EL (cell line): ENCODE measurements around the gene SSTR3.
"Not testable (repeated sequence)": the region's sequence is repeated elsewhere in the genome, so short reads cannot be mapped to it uniquely, and the experiment has no call there.

Experiments
- DNase-seq: peaks from one replicate; pipeline ENCODE4 v3.0.0-alpha.2; 2016

The SSTR3 gene

DNA sequence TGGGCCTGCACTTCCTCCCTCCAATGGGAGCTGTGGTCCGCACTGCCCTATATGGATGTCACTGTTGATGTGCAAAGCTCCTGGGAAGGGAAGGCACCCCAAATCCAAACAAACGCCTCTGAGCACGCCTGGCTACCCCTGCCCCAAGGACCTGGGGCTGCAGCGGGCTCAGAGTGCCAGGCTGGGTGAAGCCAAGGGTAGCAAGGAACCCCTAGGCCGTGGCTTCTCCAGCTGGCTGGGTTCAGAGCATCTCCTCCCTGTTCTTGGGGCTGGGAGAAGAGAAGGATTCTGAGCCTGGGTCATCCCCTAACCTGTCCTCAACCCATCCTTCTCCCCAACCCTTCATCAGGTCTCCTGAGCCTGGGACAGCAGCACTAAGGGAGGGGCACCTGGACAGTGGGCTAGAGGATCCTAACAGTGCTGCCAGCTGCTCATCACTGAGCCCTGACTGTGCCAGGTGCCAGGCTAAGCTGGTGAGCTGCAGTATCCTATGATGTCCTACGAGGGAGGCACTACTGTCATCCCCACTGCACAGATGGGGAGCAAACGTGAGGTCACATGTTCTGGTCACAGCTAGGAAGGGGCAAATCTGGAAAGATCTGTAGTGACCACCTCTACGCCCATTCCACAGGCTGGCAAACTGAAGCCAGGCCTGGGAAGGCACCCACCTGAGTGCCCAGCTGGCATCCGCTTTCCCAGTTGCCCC lies 3.0 kb downstream of the SSTR3 start:
- no peak for DNase-seq

DNA sequence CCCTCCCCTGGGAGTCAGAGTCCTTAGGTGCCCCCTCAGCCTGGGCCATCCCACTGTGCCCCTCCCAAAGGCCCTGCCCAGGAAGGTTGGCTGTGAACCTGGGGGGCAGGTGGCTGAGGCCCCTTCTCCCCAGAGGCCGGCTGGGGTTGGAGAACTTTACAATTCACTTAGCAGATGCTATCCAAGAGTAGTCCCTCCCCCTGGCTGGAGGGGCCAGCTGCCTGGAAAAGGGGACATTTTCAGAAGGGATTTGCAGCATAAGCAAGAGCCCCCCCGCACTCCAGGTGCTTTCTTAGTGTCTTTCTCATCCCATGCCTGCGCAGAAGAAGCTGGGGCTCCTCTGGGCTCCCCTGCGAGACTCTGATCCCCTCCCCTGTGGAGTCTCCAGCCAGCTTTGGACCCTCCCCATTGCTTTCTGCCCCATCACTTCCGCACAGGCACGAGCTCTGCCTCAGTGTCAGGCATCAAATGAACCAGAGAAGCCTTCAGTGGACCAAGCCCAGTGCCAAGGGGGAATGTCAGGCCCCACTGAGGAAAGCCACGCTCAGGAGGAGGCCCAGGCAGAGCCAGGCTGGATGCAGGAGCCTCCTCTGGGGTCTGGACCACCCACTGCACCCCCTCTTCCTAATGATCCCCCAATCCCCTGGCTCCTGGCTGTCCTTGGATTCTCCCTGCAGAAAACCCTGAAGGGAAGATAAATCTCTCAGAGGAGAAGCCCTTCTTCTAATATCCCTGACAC lies 3.7 kb downstream of the SSTR3 start:
- no peak for DNase-seq

DNA sequence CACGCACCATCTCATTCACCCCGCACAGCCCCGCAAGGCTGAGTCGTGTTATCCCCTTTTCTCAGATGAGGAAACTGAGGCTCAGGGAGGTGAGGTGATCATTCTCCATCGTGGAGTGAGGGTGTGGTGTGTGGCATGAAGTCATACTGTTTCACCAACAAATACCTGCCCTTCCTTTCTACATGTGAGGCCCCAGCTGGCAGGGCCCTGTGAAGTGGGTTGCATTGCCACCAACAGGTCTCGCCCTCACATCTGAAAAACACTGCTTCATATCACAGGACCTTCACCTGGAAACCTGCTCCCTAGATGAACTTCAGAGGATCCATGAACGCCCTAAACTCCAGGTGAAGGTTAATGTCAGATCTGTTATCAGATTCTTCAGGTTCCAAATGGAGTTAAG lies 4.3 kb downstream of the SSTR3 start:
- no peak for DNase-seq

DNA sequence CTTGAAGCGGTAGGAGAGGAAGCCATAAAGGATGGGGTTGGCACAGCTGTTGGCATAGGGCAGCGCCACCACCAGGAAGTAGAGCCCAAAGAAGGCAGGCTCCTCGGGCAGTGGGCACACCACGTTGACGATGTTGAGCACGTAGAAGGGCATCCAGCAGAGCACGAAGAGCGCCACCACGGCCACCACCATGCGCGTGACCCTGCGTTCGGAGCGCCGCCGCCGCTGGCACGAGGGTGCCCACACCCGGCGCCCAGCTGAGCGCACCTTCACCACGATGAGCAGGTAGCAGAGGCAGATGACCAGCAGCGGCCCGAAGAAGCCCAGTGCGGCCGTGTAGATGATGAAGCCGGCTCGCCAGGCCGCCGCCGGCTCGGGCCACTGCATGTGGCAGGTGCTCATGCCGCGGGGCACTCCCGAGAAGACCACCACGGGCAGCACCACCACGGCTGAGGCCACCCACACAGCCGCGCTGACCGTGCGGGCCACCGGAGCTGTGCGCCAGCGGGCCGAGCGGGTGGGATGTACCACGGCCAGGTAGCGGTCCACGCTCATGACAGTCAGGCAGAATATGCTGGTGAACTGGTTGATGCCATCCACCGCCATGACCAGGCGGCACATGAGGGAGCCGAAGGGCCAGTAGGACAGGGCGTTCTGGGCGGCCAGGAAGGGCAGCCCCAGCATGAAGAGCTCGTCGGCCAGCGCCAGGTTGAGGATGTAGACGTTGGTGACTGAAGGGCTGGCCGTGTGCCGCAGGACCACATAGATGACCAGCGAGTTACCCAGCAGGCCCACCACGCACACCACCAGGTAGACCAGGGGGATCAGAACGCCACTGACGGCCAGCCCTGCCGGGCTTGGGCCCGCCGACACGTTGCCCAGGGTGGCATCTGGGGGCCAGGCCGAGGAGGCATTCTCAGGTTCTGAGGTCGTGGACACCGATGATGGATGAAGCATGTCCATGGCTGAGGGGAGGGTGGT lies 5.1 kb downstream of the SSTR3 start:
- DNase-seq = no peak

GRCh38 chr22:37206118-37206840 lies 6.0 kb downstream of the SSTR3 start:
- DNase-seq = no peak

- DNase-seq = no peak
These were observed 7.2 kb downstream of the SSTR3 start for GRCh38 chr22:37205046-37205445.

DNA sequence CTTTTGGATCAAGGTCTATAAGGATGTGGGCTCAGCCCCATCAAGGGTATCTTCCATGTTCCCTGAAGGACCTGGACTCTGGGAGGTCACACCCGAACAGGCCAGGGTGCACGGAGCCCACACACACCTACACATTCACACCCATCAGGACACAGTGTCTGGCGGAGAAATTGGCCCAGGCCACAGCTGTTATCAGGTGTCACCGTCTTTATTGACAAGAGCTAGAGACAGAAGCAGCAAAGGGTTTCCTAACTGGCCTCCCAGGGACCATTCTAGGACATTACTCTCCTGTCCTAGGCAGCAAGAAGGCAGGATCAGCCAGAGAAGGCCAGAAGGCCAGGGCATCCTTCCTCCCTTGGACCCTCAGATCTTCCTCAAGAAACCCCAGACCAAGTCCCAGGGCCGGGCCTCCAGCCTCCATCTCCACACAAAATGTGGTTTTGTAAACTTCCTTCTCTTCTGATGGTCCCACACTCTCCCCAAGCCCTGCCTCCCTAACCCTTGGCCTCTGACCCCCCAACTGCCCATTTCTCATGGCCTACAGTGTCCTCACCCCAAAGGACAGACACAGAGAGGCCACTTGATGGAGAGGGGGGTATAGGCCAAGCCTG lies 8.1 kb downstream of the SSTR3 start:
- DNase-seq = no peak

DNA sequence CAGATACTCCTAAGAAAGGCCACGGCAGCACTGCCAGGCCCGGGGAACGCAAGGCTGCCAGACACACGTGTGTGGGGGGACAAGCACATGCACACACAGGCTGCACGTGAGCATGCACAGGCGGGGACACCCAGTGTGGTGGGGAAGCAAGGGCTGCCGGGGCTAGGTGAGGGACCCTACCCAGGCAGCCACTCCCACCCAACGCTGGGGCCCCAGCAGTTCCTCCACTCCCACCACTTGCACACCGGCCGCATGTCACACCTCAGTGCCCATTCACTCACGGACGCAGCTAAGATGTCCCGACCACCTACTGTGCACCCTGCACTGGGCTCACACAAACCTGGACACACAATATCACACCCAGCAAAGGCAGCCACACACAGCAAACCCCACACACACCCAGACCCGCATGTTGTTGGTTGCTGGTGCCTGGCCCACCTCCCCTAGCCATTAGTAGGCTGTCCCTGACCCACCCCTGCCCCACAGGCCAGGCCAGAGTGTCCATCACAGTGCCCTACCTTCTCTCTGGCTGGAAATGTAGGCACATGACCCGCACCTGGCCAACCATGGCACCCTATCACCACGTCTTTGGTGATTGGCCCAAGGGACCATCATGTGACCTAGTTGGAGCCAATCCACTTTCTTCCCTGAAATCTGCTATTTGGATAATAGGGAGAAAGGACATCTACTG lies 8.8 kb downstream of the SSTR3 start:
- no peak for DNase-seq

GRCh38 chr22:37202716-37203115 lies 9.6 kb downstream of the SSTR3 start:
- DNase-seq = no peak

DNA sequence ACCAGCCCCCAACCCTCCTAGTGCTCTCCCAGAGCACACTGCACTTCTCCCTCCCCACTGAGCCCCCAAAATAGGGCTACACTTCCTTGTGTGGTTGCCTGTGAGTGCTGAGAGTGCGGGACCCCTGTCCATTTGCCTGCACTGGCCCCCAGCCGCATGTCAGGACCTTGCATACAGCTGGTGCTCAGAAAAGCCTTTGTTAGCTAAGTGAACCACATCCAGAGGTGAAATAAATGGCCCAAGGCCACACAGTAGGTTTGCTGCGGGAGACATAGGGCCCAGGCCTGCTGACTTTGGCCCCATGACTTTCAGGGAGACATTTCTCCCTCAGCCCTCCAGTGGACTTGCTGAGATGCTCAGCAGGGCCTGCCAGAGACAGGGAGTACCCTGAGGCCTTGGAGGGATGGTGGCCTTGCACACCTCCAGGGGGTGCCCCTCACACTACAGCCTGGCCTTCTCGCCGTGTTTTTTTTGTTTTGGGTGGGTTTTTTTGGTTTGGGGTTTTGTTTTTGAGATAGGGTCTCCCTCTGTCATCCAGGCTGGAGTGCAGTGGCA lies 10.2 kb downstream of the SSTR3 start:
- no peak for DNase-seq

DNA sequence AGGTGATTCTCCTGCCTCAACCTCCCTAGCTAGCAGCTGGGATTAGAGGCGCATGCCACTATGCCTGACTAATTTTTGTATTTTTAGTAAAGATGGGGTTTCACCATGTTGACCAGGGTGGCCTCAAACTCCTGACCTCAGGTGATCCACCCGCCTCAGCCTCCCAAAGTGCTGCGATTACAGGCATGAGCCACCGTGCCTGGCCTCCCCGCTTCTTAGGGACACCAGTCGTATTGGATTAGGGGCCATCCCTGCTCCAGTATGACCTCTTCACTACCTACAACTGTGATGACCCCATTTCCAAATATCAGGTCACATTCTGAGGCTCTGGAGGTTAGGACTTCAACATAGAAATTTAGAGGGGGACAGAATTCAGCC lies 10.8 kb downstream of the SSTR3 start:
- DNase-seq = not testable (repeated sequence)

DNA sequence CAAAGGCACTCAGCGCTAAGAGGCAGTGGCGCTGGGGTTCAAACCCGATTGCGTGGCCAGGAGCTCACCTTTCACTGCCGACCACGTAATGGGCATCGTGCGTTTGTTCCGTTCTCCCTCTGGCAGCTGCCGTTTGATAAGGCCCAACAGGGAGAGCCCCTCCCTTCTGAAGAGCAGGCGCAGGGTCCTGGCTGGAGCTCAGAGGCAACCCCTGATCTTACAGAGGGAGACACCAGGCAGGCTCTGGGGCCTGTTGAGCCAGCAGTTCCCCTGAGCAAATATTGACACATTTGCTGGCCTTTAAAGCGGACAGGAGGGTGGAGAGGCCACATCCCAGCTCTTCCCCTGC lies 12.5 kb downstream of the SSTR3 start:
- no peak for DNase-seq

DNA sequence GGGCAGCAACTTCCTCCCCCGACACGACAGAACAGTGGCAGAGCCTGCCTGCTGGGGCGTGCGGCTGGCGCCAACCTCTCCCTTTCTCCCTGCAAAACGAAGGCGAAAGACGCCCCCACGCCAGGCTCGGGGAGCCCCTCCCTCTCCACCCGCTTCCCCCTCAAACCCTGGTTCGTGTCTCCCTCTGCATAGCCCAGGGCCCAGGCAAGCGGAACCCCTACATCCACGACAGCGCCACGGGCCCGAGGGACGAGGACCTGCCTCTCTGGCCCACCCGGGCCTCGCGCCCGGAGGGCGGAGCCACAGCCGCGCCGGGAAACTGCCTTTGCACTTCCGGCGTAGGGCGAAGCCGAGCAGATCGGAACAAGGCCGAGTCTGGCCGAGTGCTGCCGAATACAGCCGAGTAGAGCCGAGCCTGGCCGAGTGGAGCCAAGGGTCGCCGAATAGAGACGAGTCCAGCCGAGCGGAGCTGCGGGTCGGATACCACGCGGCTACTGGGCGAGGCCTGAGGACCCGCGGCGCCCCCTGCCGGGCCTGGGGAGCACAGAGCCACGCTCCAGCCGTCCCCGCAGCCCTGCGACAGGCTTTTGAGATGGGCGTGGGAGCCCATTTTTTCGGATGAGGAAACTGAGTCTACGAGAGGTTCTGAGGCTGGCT lies 13.0 kb downstream of the SSTR3 start:
- peak; percentile 97 for DNase-seq

GRCh38 chr22:37198258-37199102 lies 13.8 kb downstream of the SSTR3 start:
- DNase-seq = peak; percentile 72

DNA sequence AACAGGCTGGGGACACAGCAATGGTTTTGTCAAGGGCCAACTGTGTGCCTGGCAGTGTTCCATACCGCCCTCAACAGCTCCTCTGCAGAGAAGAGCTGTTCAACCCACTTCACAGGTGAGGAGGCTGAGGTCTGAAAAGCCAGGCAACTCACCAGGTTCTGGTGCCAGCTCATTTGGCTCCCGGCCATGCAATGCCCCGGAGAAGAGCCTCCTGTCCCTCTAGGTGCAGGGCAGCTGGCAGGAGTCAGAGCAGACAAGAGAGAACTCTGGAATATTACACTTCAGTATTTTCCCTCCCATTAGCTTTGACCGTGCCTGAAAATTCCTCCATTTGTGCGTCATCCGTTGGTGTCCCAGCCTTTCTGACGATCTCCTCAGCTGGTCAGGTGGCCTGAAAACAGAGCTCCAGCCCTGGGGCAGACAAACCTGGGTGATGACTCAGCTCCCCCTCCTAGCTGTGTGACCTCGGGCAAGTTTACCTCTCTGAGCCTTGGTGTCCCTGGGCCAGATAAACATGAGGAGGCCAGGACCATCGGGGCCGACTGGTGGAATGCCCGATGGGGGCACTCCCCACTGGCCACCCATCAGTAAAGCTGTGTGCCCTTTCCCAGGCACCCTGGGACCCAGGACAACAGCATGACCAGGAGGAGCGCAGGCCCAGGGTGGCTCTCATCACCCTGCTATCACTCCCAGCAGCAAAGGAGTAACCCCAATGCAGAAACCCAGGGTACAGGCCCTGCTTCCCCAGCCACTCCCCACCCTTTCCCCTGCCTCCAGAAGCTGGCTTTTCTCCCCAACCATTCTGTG lies 14.6 kb downstream of the SSTR3 start:
- DNase-seq = peak; percentile 76

GRCh38 chr22:37196539-37197450 lies 15.5 kb downstream of the SSTR3 start:
- peak; percentile 92 for DNase-seq

DNA sequence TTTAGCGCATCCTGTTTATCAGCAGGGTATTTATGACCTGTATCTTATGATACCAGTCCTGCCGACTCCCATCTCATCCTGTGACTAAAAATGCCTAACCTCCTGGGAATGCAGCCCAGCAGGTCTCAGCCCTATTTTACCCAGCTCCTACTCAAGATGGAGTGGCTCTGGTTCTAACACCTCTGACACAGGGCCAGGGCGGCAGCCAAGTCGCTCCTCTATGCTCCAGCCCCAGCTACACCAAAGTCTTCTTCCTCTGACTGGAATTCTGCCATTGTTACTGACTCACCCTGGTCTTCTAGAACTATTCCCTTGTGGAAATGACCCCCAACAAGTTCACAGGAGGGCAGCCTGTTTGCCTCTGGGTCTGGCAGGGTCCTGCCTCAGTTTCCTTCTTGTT lies 16.4 kb downstream of the SSTR3 start:
- peak; percentile 37 for DNase-seq

- no peak for DNase-seq
These were observed 17.5 kb downstream of the SSTR3 start for GRCh38 chr22:37194750-37195149.
